HG03045 (cell line): ENCODE results near the gene SPTBN4.
"Not testable (repeated sequence)": the region's sequence is repeated elsewhere in the genome, so short reads cannot be mapped to it uniquely, and the experiment has no call there.

Source experiments
- ATAC-seq: cut with Tn5 transposase; IDR thresholded peaks from one replicate; pipeline ENCODE4 v1.9.1; 2021; ENCODE audit warnings: mild to moderate bottlenecking, moderate library complexity; ENCODE audit not compliant: unreplicated experiment

Gene SPTBN4

DNA sequence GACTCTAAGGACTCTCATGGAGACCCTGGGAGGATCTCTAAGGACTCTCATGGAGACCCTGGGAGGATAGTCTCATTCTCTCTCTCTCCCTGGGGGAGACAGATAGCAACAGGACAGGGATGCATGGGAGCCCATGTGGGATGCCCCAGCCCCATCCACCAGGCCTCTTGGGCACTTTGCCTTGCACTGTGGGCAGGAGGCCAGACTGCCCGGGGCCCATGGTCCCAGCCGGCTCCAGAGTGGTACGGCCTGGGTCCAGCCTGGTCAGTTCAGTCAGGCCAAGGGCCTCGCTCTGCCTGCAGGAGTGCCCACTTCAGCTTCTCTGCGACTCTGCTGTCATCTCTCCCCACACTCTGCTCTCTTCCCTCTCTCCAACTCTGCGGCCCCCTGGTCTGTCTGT lies 61.3 kb downstream of the SPTBN4 start:
- ATAC-seq = no peak

DNA sequence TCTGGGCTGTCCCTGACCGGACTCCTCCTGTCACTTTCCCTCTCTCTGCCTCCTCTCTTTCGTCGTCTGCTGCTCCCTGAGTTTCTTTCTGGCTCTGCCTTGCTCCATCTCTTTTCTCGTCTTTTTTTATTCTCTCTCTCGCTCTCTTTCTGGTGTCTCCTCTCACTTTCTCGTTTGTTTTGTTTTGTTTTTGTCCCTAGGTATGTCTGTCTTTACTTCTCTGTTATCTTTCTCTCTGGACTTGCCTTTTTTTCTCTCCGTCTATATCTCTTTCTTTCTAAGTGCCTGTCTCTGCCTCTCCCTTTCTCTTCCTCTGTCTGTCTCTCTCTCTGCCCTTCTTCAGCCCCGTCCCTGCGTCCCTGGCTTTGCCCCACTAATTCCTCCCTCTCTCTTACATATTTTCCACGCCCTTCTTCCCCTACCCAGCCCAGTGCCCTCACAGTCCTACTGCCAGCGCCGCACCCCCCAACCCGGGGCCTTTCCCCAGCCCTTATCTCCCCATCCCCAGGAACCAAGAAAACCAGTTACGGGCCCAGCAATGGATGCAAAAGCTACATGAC lies 61.8 kb downstream of the SPTBN4 start:
- ATAC-seq = no peak

GRCh38 chr19:40529093-40529954 lies 62.5 kb downstream of the SPTBN4 start:
- ATAC-seq = no peak

DNA sequence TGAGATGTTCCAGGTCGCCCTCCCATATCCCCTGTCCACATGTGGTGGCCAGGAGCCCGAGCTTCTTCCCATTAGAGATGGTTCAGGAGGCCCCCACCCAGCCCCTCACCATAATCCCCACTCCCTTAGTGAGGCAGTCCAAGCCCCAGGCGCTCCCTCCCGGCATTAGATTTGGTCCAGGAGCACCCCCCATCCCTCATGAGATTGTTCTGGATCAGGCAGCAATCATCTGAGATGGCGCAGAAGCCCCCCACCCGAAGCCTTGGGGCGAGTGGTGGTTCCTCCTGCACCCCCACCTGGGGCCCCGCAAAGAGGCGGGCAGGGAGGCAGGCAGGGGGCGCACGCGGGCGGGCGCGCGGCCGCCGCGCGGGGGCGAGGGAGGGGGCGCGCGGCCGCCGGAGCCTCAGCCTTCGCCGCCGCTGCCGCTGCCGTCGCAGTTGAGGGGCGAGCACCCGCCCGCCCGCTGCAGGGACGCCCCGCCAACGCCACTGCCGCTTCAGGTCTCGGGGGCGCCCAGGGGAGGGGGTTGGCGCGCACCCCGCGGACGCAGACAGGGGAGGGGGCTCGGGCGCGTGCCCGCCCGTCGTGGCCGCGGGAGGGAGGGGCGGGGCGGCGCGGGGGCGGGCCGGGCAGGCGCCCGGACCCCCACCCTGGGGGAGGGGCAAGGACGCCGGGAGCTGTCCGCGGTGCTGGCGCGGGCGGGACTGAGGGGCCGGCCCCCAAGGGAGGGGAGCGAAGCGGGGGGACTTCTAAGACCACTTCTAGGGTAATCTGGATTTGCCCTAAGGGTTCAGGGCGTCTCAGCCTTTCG lies 63.5 kb downstream of the SPTBN4 start:
- no peak for ATAC-seq

GRCh38 chr19:40533508-40533907 lies 66.7 kb downstream of the SPTBN4 start:
- ATAC-seq = no peak

DNA sequence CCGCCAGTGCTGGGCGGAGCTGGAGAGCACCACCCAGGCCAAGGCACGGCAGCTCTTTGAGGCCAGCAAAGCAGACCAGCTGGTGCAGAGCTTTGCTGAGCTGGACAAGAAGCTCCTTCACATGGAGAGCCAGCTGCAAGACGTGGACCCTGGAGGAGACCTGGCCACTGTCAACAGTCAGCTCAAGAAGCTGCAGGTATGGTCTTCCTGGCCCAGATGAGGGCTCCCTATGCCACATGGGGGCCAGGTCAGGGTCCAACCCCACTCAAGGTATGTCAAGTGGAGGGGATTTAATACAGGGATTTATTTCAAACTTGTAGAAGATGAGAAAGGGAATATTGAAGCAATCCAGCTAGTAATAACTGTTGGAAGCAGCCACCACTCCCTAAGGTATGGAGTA lies 67.3 kb downstream of the SPTBN4 start:
- ATAC-seq = no peak

DNA sequence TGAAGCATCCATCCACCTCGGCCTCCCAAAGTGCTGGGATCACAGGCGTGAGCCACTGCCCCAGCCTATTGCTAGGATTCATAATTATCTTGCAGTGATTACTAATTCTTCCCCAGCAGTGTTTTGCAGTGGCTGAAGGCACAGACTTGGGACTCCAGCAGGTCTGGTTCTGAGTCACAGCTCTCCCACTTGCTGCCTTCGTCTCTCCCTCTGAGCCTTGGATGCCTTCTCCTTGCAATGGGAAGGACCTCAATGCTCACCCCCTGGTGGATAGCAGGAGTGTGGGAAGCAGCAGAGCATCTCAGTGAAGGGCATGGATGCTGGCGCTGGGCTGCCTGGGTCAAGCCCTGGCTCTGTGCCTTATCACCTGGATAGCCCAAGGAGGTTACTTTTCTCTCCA lies 72.3 kb downstream of the SPTBN4 start:
- no peak for ATAC-seq

- no peak for ATAC-seq
Measured at GRCh38 chr19:40542202-40542859, 75.5 kb downstream of the SPTBN4 start.

DNA sequence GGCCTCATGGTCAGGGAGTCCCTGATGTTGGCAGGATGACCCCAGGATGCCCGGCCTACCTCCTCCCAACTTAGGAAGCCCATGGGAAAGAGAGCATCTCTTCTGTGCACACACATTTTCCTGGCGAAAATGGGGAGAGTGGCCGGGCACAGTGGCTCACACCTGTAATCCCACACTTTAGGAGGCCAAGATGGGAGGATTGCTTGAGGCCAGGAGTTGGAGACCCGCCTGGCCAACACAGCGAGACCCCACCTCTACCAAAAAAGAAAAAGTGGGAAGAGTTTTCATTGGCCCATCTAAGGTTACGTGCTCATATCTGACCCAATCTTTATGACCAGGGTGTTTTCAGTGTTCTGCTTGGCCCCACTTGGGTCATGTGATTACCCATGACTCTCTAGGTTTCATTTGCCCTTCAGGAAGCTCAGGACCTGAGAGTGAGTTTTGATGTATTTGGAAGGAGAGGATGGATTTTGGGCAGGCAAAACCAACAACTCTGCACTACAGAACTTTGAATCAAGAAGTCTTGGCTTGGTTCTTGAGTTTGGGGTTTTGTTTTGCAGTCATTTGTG lies 76.3 kb downstream of the SPTBN4 start:
- no peak for ATAC-seq

DNA sequence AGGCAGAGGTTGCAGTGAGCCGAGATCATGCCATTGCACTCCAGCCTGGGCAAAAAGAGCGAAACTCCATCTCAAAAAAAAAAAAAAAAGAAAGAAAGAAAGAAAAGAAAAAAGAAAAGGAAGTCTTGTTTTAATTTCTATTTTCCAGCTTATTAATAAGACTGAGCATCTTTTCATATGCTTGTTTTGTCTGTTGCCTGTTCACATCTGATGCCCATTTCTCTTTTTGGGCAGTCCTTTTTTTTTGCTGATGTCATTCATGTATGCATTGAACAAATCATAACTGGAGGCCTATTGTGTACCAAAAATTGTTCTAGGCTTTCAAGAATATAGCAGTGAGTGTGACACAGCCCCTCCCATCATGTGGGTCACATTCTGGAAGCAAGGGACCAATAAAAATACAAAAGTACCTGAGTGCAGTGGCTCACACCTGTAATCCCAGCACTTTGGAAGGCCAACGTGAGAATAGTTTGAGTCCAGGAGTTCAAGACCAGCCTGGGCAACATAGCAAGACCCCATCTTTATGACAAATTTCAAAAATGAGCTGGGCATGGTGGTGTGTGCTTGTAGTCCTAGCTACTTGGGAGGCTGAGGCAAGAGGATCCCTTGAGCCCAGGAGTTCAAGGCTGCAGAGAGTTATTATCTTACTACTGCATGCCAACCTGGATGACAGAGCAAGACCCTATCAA lies 79.5 kb downstream of the SPTBN4 start:
- ATAC-seq = not testable (repeated sequence)

DNA sequence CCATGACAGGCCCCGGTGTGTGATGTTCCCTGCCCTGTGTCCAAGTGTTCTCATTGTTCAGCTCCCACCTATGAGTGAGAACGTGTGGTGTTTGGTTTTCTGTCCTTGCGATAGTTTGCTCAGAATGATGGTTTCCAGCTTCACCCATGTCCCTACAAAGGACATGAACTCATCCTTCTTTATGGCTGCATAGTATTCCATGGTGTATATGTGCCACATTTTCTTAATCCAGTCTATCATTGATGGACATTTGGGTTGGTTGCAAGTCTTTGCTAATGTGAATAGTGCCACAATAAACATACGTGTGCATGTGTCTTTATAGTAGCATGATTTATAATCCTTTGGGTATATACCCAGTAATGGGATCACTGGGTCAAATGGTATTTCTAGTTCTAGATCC lies 80.4 kb downstream of the SPTBN4 start:
- not testable (repeated sequence) for ATAC-seq

DNA sequence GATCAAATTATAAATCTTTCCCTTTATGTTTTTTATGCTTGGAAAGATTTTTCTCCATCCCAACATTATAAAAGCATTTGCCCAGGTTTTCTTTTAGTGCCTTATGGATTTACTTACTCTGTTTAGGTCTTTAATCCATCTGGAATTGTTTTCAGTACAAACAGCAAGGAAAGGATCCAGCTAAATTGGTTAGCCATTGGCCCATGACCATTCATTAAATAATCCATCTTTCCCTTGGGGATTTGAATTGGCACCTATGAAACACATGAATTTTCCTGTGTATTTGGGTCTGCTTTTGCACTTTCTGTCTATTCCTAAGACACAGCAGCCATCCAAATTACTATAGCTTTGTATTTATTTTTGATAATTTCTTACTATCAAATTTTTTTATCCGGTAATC lies 81.0 kb downstream of the SPTBN4 start:
- no peak for ATAC-seq

DNA sequence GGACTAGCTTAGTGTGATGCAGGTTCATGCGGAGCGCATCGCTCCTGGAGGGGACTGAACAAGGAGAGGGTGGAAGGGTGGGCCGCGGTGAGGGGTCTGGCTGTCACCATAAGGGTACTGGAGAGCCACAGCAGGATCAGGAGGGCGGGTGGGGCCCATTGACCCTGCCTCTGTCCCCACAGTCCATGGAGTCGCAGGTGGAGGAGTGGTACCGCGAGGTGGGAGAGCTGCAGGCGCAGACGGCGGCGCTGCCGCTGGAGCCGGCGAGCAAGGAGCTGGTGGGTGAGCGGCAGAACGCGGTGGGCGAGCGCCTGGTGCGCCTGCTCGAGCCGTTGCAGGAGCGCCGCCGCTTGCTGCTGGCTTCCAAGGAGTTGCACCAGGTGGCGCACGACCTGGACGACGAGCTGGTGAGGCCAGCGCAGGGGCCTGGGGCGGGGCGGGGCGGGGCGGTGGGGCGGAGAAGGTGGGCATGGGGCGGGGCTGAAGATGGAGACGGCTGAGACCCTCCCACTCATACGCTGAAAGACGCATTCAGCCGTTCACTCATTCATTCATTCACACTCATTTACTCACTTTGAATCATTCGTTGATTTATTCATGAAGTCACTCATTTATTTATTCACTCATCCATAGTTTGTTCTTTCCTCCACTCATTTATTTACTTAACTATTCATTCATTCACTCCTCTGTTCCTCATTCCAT lies 82.4 kb downstream of the SPTBN4 start:
- no peak for ATAC-seq

GRCh38 chr19:40550951-40551350 lies 84.2 kb downstream of the SPTBN4 start:
- no peak for ATAC-seq

DNA sequence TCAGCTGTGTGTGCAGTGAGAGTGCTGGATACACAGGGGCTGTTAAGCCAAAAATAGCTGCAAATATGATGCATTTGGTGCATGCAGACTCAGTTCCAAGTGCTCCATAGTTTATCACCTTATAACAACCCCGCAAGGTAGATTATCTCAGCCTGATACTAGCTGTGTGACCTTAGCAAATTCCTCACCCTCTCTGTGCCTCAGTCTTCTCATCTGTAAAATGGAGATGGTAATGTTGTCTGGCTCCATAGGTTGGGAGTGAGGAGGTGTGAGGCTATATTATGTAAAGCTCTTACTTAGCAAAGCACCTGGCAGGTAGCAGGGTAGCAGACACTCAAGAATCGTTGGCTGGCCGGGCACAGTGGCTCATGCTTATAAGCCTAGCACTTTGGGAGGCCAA lies 86.0 kb downstream of the SPTBN4 start:
- no peak for ATAC-seq

DNA sequence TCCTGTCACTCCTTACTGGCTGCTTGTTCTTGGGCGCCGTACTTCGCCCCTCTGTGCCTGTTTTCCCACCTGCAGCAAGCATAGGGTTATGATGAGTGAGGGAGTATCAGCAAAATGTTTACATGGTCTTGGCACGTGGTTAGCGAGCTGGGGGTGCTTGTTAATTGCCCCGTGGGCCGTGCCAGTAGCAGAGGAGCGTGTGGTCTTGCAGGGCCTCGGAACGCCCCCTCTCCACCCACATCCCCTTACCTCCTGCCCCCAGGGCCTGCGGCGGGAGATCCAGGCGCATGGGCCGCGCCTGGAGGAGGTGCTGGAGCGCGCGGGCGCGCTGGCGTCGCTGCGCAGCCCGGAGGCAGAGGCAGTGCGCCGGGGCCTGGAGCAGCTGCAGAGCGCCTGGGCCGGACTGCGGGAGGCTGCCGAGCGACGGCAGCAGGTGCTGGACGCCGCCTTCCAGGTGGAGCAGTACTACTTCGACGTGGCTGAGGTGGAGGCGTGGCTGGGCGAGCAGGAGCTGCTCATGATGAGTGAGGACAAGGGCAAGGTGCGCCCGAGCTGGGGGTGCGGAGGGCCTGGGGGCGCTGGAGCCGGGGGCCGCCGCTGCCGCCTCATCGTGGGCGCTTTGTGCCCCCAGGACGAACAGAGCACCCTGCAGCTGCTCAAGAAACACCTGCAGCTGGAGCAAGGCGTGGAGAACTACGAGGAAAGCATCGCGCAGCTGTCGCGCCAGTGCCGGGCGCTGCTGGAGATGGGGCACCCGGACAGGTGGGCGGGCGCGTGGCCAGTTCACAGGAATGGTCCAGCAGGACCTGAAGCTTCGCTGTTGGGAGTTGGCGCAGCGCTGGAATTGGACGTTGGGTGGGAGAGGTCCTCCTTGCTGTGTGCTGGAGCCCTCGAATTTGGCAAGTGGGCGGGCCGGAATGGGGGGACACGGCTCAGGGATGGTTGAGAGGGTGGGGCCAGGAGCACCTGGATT lies 87.4 kb downstream of the SPTBN4 start:
- no peak for ATAC-seq

DNA sequence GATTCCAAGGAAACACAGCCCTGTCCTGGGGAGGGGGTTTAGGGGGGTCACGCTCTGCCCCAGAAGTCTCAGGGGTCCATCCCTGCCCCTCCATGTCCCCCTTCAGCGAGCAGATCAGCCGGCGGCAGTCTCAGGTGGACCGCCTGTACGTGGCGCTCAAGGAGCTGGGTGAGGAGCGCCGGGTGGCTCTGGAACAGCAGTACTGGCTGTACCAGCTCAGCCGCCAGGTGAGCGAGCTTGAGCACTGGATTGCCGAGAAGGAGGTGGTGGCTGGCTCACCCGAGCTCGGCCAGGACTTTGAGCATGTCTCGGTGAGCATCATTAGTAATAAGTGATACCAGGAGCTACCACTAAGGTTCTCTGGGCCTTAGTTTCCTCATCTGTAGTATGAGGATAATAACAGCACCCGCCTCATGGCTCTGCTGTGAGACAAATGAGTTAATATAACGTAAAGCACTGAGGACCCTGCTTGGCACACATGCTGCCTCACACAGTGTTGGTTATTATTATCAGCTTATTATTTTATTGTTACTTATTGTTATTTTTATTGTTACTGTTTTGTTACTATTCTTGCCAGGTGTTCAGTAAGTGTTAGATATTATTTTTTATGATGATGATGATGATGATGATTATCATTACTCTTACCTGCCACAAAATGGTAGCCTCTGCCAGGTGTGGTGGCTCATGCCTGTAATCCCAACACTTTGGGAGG lies 89.3 kb downstream of the SPTBN4 start:
- ATAC-seq = no peak

DNA sequence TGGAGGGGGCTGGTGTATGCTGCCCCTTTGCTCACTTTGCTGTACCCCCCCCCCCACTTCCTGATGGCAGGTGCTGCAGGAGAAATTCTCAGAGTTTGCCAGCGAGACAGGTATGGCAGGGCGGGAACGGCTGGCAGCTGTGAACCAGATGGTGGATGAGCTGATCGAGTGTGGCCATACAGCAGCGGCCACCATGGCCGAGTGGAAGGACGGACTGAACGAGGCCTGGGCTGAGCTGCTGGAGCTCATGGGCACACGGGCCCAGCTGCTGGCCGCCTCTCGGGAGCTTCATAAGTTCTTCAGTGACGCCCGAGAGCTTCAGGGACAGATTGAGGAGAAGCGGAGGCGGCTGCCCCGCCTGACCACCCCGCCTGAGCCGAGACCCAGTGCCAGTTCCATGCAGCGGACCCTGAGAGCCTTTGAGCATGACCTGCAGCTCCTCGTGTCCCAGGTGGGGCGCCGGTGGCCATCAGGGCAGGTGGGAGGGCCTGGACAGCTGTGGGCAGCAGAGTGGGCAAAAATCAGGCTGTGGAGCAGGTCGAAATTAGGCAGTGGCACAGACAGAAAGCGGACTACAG lies 90.2 kb downstream of the SPTBN4 start:
- no peak for ATAC-seq
